ENCODE data around the gene INSYN2A.

INSYN2A gene

GRCh38 chr10:127218658-127219057 lies 22.3 kb upstream of the INSYN2A start:
- Histone ChIP-seq H3K27ac (ENCODE audit: low read depth in 2 of 2, low read length in 2 of 2) (no peak overlapping the region), H3K4me3 (ENCODE audit: low read length in 2 of 2) (no peak overlapping the region), H3K9me3 (ENCODE audit: control insufficient read depth in 2 of 2, low read length in 2 of 2) (no peaks in the 10 kb centered on the region), H3K36me3 (ENCODE audit: control insufficient read depth in 2 of 2, insufficient read depth in 2 of 2, low read length in 2 of 2) (no peaks in the 10 kb centered on the region), H3K27me3 (ENCODE audit: control insufficient read depth in 2 of 2, insufficient read depth in 2 of 2, low read length in 2 of 2) (no peaks in the 10 kb centered on the region), H3K4me1 (ENCODE audit: control insufficient read depth in 2 of 2, insufficient read depth in 2 of 2, low read length in 2 of 2) (no peaks in the 10 kb centered on the region), H3K9ac (ENCODE audit: low read depth in 1 of 2, low read length in 2 of 2) (no peak overlapping the region)

- Histone ChIP-seq H3K9me3 (ENCODE audit: control insufficient read depth in 2 of 2, low read length in 2 of 2) (no peaks in the 10 kb centered on the region), H3K36me3 (ENCODE audit: control insufficient read depth in 2 of 2, insufficient read depth in 2 of 2, low read length in 2 of 2) (no peaks in the 10 kb centered on the region), H3K27ac (ENCODE audit: low read depth in 2 of 2, low read length in 2 of 2) (no peak overlapping the region), H3K4me1 (ENCODE audit: control insufficient read depth in 2 of 2, insufficient read depth in 2 of 2, low read length in 2 of 2) (no peaks in the 10 kb centered on the region), H3K9ac (ENCODE audit: low read depth in 1 of 2, low read length in 2 of 2) (no peak overlapping the region), H3K4me3 (ENCODE audit: low read length in 2 of 2) (no peak overlapping the region), H3K27me3 (ENCODE audit: control insufficient read depth in 2 of 2, insufficient read depth in 2 of 2, low read length in 2 of 2) (no peaks in the 10 kb centered on the region)
These were observed 20.4 kb upstream of the INSYN2A start for GRCh38 chr10:127216786-127217185.

- Histone ChIP-seq H3K4me3 (ENCODE audit: low read length in 2 of 2) (no peak overlapping the region), H3K9me3 (ENCODE audit: control insufficient read depth in 2 of 2, low read length in 2 of 2) (no peaks in the 10 kb centered on the region), H3K9ac (ENCODE audit: low read depth in 1 of 2, low read length in 2 of 2) (no peak overlapping the region), H3K36me3 (ENCODE audit: control insufficient read depth in 2 of 2, insufficient read depth in 2 of 2, low read length in 2 of 2) (no peaks in the 10 kb centered on the region), H3K27ac (ENCODE audit: low read depth in 2 of 2, low read length in 2 of 2) (no peak overlapping the region), H3K4me1 (ENCODE audit: control insufficient read depth in 2 of 2, insufficient read depth in 2 of 2, low read length in 2 of 2) (no peaks in the 10 kb centered on the region), H3K27me3 (ENCODE audit: control insufficient read depth in 2 of 2, insufficient read depth in 2 of 2, low read length in 2 of 2) (no peaks in the 10 kb centered on the region)
These were observed 19.9 kb upstream of the INSYN2A start for GRCh38 chr10:127216274-127216673.

GRCh38 chr10:127215866-127216265 lies 19.5 kb upstream of the INSYN2A start:
- no peaks in the 10 kb centered on the region for H3K9me3 ChIP-seq (ENCODE audit: control insufficient read depth in 2 of 2, low read length in 2 of 2)
- H3K36me3 ChIP-seq (ENCODE audit: control insufficient read depth in 2 of 2, insufficient read depth in 2 of 2, low read length in 2 of 2) = no peaks in the 10 kb centered on the region
- H3K4me1 ChIP-seq (ENCODE audit: control insufficient read depth in 2 of 2, insufficient read depth in 2 of 2, low read length in 2 of 2) = no peaks in the 10 kb centered on the region
- H3K27me3 ChIP-seq (ENCODE audit: control insufficient read depth in 2 of 2, insufficient read depth in 2 of 2, low read length in 2 of 2) = no peaks in the 10 kb centered on the region
- no peak overlapping the region for H3K4me3 ChIP-seq (ENCODE audit: low read length in 2 of 2)
- no peak overlapping the region for H3K9ac ChIP-seq (ENCODE audit: low read depth in 1 of 2, low read length in 2 of 2)
- H3K27ac ChIP-seq (ENCODE audit: low read depth in 2 of 2, low read length in 2 of 2) = no peak overlapping the region

GRCh38 chr10:127210936-127211466 lies 14.6 kb upstream of the INSYN2A start:
- H3K9me3 ChIP-seq (ENCODE audit: control insufficient read depth in 2 of 2, low read length in 2 of 2) = no peaks in the 10 kb centered on the region
- H3K36me3 ChIP-seq (ENCODE audit: control insufficient read depth in 2 of 2, insufficient read depth in 2 of 2, low read length in 2 of 2) = no peaks in the 10 kb centered on the region
- H3K9ac ChIP-seq (ENCODE audit: low read depth in 1 of 2, low read length in 2 of 2) = no peak overlapping the region
- no peak overlapping the region for H3K27ac ChIP-seq (ENCODE audit: low read depth in 2 of 2, low read length in 2 of 2)
- H3K4me3 ChIP-seq (ENCODE audit: low read length in 2 of 2) = no peak overlapping the region
- H3K27me3 ChIP-seq (ENCODE audit: control insufficient read depth in 2 of 2, insufficient read depth in 2 of 2, low read length in 2 of 2) = no peaks in the 10 kb centered on the region
- H3K4me1 ChIP-seq (ENCODE audit: control insufficient read depth in 2 of 2, insufficient read depth in 2 of 2, low read length in 2 of 2) = no peaks in the 10 kb centered on the region

GRCh38 chr10:127207081-127207480 lies 10.7 kb upstream of the INSYN2A start:
- Histone ChIP-seq H3K4me3 (ENCODE audit: low read length in 2 of 2) (no peak overlapping the region), H3K9ac (ENCODE audit: low read depth in 1 of 2, low read length in 2 of 2) (no peak overlapping the region), H3K9me3 (ENCODE audit: control insufficient read depth in 2 of 2, low read length in 2 of 2) (no peaks in the 10 kb centered on the region), H3K36me3 (ENCODE audit: control insufficient read depth in 2 of 2, insufficient read depth in 2 of 2, low read length in 2 of 2) (peaks cover 0 to 2% of the 10 kb centered on the region in 2 donors), H3K27me3 (ENCODE audit: control insufficient read depth in 2 of 2, insufficient read depth in 2 of 2, low read length in 2 of 2) (no peaks in the 10 kb centered on the region), H3K27ac (ENCODE audit: low read depth in 2 of 2, low read length in 2 of 2) (no peak overlapping the region), H3K4me1 (ENCODE audit: control insufficient read depth in 2 of 2, insufficient read depth in 2 of 2, low read length in 2 of 2) (no peaks in the 10 kb centered on the region)

- no peak overlapping the region for H3K9ac ChIP-seq (ENCODE audit: low read depth in 1 of 2, low read length in 2 of 2)
- H3K27ac ChIP-seq (ENCODE audit: low read depth in 2 of 2, low read length in 2 of 2) = no peak overlapping the region
- H3K9me3 ChIP-seq (ENCODE audit: control insufficient read depth in 2 of 2, low read length in 2 of 2) = no peaks in the 10 kb centered on the region
- no peaks in the 10 kb centered on the region for H3K4me1 ChIP-seq (ENCODE audit: control insufficient read depth in 2 of 2, insufficient read depth in 2 of 2, low read length in 2 of 2)
- H3K27me3 ChIP-seq (ENCODE audit: control insufficient read depth in 2 of 2, insufficient read depth in 2 of 2, low read length in 2 of 2) = no peaks in the 10 kb centered on the region
- H3K4me3 ChIP-seq (ENCODE audit: low read length in 2 of 2) = no peak overlapping the region
- H3K36me3 ChIP-seq (ENCODE audit: control insufficient read depth in 2 of 2, insufficient read depth in 2 of 2, low read length in 2 of 2) = peaks cover 0 to 2% of the 10 kb centered on the region in 2 donors
These were observed 6.7 kb upstream of the INSYN2A start for GRCh38 chr10:127203067-127203466.

GRCh38 chr10:127200646-127201045 lies 4.3 kb upstream of the INSYN2A start:
- no peak overlapping the region for H3K9ac ChIP-seq (ENCODE audit: low read depth in 1 of 2, low read length in 2 of 2)
- peaks cover 0 to 2% of the 10 kb centered on the region in 2 donors for H3K36me3 ChIP-seq (ENCODE audit: control insufficient read depth in 2 of 2, insufficient read depth in 2 of 2, low read length in 2 of 2)
- peaks cover 0 to 3% of the 10 kb centered on the region in 2 donors for H3K4me1 ChIP-seq (ENCODE audit: control insufficient read depth in 2 of 2, insufficient read depth in 2 of 2, low read length in 2 of 2)
- H3K9me3 ChIP-seq (ENCODE audit: control insufficient read depth in 2 of 2, low read length in 2 of 2) = no peaks in the 10 kb centered on the region
- no peaks in the 10 kb centered on the region for H3K27me3 ChIP-seq (ENCODE audit: control insufficient read depth in 2 of 2, insufficient read depth in 2 of 2, low read length in 2 of 2)
- H3K4me3 ChIP-seq (ENCODE audit: low read length in 2 of 2) = no peak overlapping the region
- H3K27ac ChIP-seq (ENCODE audit: low read depth in 2 of 2, low read length in 2 of 2) = no peak overlapping the region

GRCh38 chr10:127198721-127199120 lies 2.3 kb upstream of the INSYN2A start:
- H3K9ac ChIP-seq (ENCODE audit: low read depth in 1 of 2, low read length in 2 of 2) = no peak overlapping the region
- H3K36me3 ChIP-seq (ENCODE audit: control insufficient read depth in 2 of 2, insufficient read depth in 2 of 2, low read length in 2 of 2) = no peaks in the 10 kb centered on the region
- H3K27ac ChIP-seq (ENCODE audit: low read depth in 2 of 2, low read length in 2 of 2) = no peak overlapping the region
- peaks cover 6 to 9% of the 10 kb centered on the region in 2 donors for H3K27me3 ChIP-seq (ENCODE audit: control insufficient read depth in 2 of 2, insufficient read depth in 2 of 2, low read length in 2 of 2)
- no peak overlapping the region for H3K4me3 ChIP-seq (ENCODE audit: low read length in 2 of 2)
- no peaks in the 10 kb centered on the region for H3K9me3 ChIP-seq (ENCODE audit: control insufficient read depth in 2 of 2, low read length in 2 of 2)
- peaks cover 0 to 9% of the 10 kb centered on the region in 2 donors for H3K4me1 ChIP-seq (ENCODE audit: control insufficient read depth in 2 of 2, insufficient read depth in 2 of 2, low read length in 2 of 2)

- Histone ChIP-seq H3K9ac (ENCODE audit: low read depth in 1 of 2, low read length in 2 of 2) (no peak overlapping the region), H3K4me3 (ENCODE audit: low read length in 2 of 2) (no peak overlapping the region), H3K36me3 (ENCODE audit: control insufficient read depth in 2 of 2, insufficient read depth in 2 of 2, low read length in 2 of 2) (no peaks in the 10 kb centered on the region), H3K27me3 (ENCODE audit: control insufficient read depth in 2 of 2, insufficient read depth in 2 of 2, low read length in 2 of 2) (peaks cover 9 to 10% of the 10 kb centered on the region in 2 donors), H3K4me1 (ENCODE audit: control insufficient read depth in 2 of 2, insufficient read depth in 2 of 2, low read length in 2 of 2) (peaks cover 0 to 9% of the 10 kb centered on the region in 2 donors), H3K9me3 (ENCODE audit: control insufficient read depth in 2 of 2, low read length in 2 of 2) (no peaks in the 10 kb centered on the region), H3K27ac (ENCODE audit: low read depth in 2 of 2, low read length in 2 of 2) (no peak overlapping the region)
These were observed 1.9 kb upstream of the INSYN2A start for GRCh38 chr10:127198307-127198706.

GRCh38 chr10:127197154-127197432 lies 702 bp upstream of the INSYN2A start:
- Histone ChIP-seq H3K27ac (ENCODE audit: low read depth in 2 of 2, low read length in 2 of 2) (no peak overlapping the region), H3K9ac (ENCODE audit: low read depth in 1 of 2, low read length in 2 of 2) (no peak overlapping the region), H3K9me3 (ENCODE audit: control insufficient read depth in 2 of 2, low read length in 2 of 2) (no peaks in the 10 kb centered on the region), H3K36me3 (ENCODE audit: control insufficient read depth in 2 of 2, insufficient read depth in 2 of 2, low read length in 2 of 2) (no peaks in the 10 kb centered on the region), H3K4me3 (ENCODE audit: low read length in 2 of 2) (no peak overlapping the region), H3K4me1 (ENCODE audit: control insufficient read depth in 2 of 2, insufficient read depth in 2 of 2, low read length in 2 of 2) (peaks cover 0 to 9% of the 10 kb centered on the region in 2 donors), H3K27me3 (ENCODE audit: control insufficient read depth in 2 of 2, insufficient read depth in 2 of 2, low read length in 2 of 2) (peaks cover 9 to 12% of the 10 kb centered on the region in 2 donors)
